IMR-90 (cell line): ENCODE data around the gene FANK1.

ENCODE experiments used
- CEBPB ChIP-seq: IDR thresholded peaks from 2 replicates; pipeline ENCODE4 v1.6.1; 2012; ENCODE audit warnings: low read depth, low read length, improper control_type of control experiment
- POLR2A ChIP-seq: IDR thresholded peaks from 2 replicates; pipeline ENCODE4 v1.6.1; 2012; ENCODE audit warnings: mild to moderate bottlenecking, low read depth, low read length
- SMC3 ChIP-seq: fragments of 150-350 bp; IDR thresholded peaks from 2 replicates; pipeline ENCODE4 v1.6.1; 2016; ENCODE audit warnings: low read depth, mild to moderate bottlenecking, antibody characterized with exemption, low read length, moderate library complexity
- TF ChIP-seq, protein P1 (sequence below): conservative IDR thresholded peaks from 2 replicates; pipeline ENCODE4 v1.5.1; 2012; ENCODE audit warnings: mild to moderate bottlenecking, low read depth, low read length, improper control_type of control experiment
- TF ChIP-seq, protein P2 (sequence below): fragments of 150-350 bp; IDR thresholded peaks from 2 replicates; pipeline ENCODE4 v1.6.1; 2017; ENCODE audit warnings: mild to moderate bottlenecking, antibody characterized with exemption, low read length, low read depth

DNA sequence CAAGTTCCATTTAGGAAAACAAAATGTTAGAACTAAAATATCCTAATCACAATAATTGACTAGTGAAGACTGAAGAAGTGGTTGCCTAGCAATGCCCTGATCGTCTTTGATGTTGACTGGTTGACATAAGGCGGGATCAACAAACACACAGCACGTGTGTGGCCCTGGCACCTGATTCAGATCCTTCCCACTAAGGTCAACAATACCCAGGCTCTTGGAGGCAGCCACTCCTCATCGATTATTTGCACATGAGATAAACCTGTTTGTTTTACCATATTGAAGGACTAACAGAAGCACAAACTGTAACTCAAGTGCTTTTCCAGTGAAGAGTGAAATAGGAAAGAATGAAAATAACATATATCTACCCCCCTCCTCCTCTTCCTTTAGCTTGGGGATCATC, 15.6 kb downstream of the FANK1 start:
- TF ChIP-seq SMC3 (no peak), CEBPB (no peak), POLR2A (no peak)
- TF ChIP-seq, protein P1, sequence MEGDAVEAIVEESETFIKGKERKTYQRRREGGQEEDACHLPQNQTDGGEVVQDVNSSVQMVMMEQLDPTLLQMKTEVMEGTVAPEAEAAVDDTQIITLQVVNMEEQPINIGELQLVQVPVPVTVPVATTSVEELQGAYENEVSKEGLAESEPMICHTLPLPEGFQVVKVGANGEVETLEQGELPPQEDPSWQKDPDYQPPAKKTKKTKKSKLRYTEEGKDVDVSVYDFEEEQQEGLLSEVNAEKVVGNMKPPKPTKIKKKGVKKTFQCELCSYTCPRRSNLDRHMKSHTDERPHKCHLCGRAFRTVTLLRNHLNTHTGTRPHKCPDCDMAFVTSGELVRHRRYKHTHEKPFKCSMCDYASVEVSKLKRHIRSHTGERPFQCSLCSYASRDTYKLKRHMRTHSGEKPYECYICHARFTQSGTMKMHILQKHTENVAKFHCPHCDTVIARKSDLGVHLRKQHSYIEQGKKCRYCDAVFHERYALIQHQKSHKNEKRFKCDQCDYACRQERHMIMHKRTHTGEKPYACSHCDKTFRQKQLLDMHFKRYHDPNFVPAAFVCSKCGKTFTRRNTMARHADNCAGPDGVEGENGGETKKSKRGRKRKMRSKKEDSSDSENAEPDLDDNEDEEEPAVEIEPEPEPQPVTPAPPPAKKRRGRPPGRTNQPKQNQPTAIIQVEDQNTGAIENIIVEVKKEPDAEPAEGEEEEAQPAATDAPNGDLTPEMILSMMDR = no peak
- TF ChIP-seq, protein P2, sequence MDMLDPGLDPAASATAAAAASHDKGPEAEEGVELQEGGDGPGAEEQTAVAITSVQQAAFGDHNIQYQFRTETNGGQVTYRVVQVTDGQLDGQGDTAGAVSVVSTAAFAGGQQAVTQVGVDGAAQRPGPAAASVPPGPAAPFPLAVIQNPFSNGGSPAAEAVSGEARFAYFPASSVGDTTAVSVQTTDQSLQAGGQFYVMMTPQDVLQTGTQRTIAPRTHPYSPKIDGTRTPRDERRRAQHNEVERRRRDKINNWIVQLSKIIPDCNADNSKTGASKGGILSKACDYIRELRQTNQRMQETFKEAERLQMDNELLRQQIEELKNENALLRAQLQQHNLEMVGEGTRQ = no peak
